K562 (cell line): Measurements from ENCODE around the gene PLG. TPM values are rescaled to one million over a fixed set of nuclear protein-coding genes. Genes with fewer than 3 reads are reported as not detected.

Experiments used
- ATAC-seq: fragments of 200-7000 bp; cut with Tn5 transposase; 3 replicates; pipeline ENCODE4 v1.9.1; 2020; ENCODE audit warnings: moderate library complexity
- BruUV-seq: library from RNA; stranded (reverse); fragments of 400-500 nt; replicated peaks from 2 replicates; lab custom pipeline; 2021; lab: Mats Ljungman, UMichigan
- CTCF ChIA-PET: fragments of 300-600 bp; formaldehyde crosslinking; extraction: SDS; loops from one replicate; lab custom pipeline; 2021; ENCODE audit warnings: low intra/inter-chr PET ratio; lab: Yijun Ruan, JAX
- POLR2A ChIA-PET: fragments of 300-600, 350-650 bp; sonication (Branson Sonifier 250); formaldehyde crosslinking; extraction: SDS; loops from one replicate; lab custom pipeline; 2021; ENCODE audit warnings: antibody characterized with exemption, inconsistent platforms; lab: Yijun Ruan, JAX
- DNase-seq, 4 experiments: peaks; one replicate each; pipeline versions ENCODE4 v3.0.0 to v3.0.0-alpha.2; 2011 to 2018; ENCODE audit warnings: low spot score in 3 of 4, mixed read lengths in 3 of 4; ENCODE audit errors: extremely low read depth in 1 of 4
- FAIRE-seq: peaks from 2 replicates; lab custom pipeline; 2011; peaks lifted over from hg19 to GRCh38; lab: Jason Lieb, UNC
- H2AFZ ChIP-seq: 2 replicates; pipeline ENCODE4 v1.6.0; 2011; ENCODE audit warnings: low read depth, low read length, control low read depth, inconsistent platforms
- H3K27ac ChIP-seq: fragments of 200-600 bp; 3 replicates; pipeline ENCODE4 v1.8.0; 2011; ENCODE audit warnings: low read depth, mild to moderate bottlenecking, control low read depth, inconsistent platforms, low read length, moderate library complexity, mixed read lengths; ENCODE audit errors: extremely low read depth
- H3K27me3 ChIP-seq, 2 experiments: fragments of 300-600 bp in 1 of 2; 2 replicates in 1 of 2; 3 replicates in 1 of 2; pipeline versions ENCODE4 v1.6.0 to v1.8.0; 2011; ENCODE audit warnings: inconsistent platforms in 2 of 2, low read length in 2 of 2, mild to moderate bottlenecking in 1 of 2, mixed read lengths in 1 of 2, moderate library complexity in 1 of 2; ENCODE audit not compliant: control insufficient read depth in 2 of 2, insufficient read depth in 2 of 2
- H3K36me3 ChIP-seq: fragments of 300-600 bp; 3 replicates; pipeline ENCODE4 v1.8.0; 2011; ENCODE audit warnings: mild to moderate bottlenecking, low read length, inconsistent platforms; ENCODE audit not compliant: control insufficient read depth, insufficient read depth
- H3K4me1 ChIP-seq, 2 experiments: fragments of 200-600 bp in 1 of 2; replicated peaks in 1 of 2; 2 replicates in 1 of 2; 3 replicates in 1 of 2; pipeline versions ENCODE4 v1.5.1 to v1.8.0; 2011; ENCODE audit warnings: inconsistent platforms in 2 of 2, low read length in 2 of 2, mild to moderate bottlenecking in 1 of 2, mixed read lengths in 1 of 2, moderate library complexity in 1 of 2; ENCODE audit not compliant: control insufficient read depth in 2 of 2, insufficient read depth in 2 of 2
- H3K4me2 ChIP-seq: 2 replicates; pipeline ENCODE4 v1.6.1; 2011; ENCODE audit warnings: low read length, control low read depth, inconsistent platforms, mixed read lengths; ENCODE audit not compliant: insufficient read depth
- H3K4me3 ChIP-seq: fragments of 200-600 bp; sonication (generic), shearing (Covaris generic); 2 replicates; pipeline ENCODE4 v1.5.1; 2016; ENCODE audit warnings: control low read depth, inconsistent platforms
- H3K79me2 ChIP-seq: fragments of 200-600 bp; 3 replicates; pipeline ENCODE4 v1.8.0; 2011; ENCODE audit warnings: low read length, inconsistent platforms; ENCODE audit not compliant: control insufficient read depth, insufficient read depth
- H3K9ac ChIP-seq, 2 experiments: 2 replicates each; pipeline versions ENCODE4 v1.6.0 to v1.6.1; 2011; ENCODE audit warnings: low read depth in 2 of 2, low read length in 2 of 2, control low read depth in 1 of 2, inconsistent platforms in 1 of 2, mild to moderate bottlenecking in 1 of 2, mixed read lengths in 1 of 2; ENCODE audit not compliant: insufficient read depth in 1 of 2
- H3K9me1 ChIP-seq: one replicate; pipeline ENCODE4 v1.6.0; 2011; ENCODE audit warnings: inconsistent platforms, mild to moderate bottlenecking, low read length, moderate library complexity; ENCODE audit not compliant: control insufficient read depth, insufficient read depth
- H3K9me3 ChIP-seq: replicated peaks from 2 replicates; pipeline ENCODE4 v1.5.1; 2011; ENCODE audit warnings: low read depth, low read length, inconsistent platforms; ENCODE audit not compliant: control insufficient read depth, insufficient read depth
- H4K20me1 ChIP-seq: replicated peaks from 2 replicates; pipeline ENCODE4 v1.6.1; 2011; ENCODE audit warnings: low read length, inconsistent platforms, mixed read lengths; ENCODE audit not compliant: control insufficient read depth, insufficient read depth
- CTCF ChIP-seq, 3 experiments: IDR thresholded peaks in 2 of 3; conservative IDR thresholded peaks in 1 of 3; 2 replicates each; pipeline ENCODE4 v1.5.1; 2011 to 2012; ENCODE audit warnings: low read length in 3 of 3, mild to moderate bottlenecking in 3 of 3, control low read depth in 2 of 3, improper control_type of control experiment in 1 of 3, inconsistent platforms in 1 of 3, low read depth in 1 of 3, mixed read lengths in 1 of 3, moderate library complexity in 1 of 3; ENCODE audit not compliant: insufficient read depth in 2 of 3
- KLF10 ChIP-seq: fragments of 250-450 bp; sonication (Bioruptor Pico); IDR thresholded peaks from 2 replicates; pipeline ENCODE4 v1.6.1; 2021; ENCODE audit warnings: matching md5 sums
- ZBTB7A ChIP-seq: IDR thresholded peaks from 2 replicates; pipeline ENCODE4 v1.6.1; 2011; ENCODE audit warnings: low read depth, mild to moderate bottlenecking, low read length, moderate library complexity, borderline replicate concordance; ENCODE audit not compliant: control insufficient read depth
- WGBS: fragments of 100-300 bp; shearing (Covaris generic); methylation state at CpG from one replicate; pipeline ENCODE4 v1.1.6; 2016; ENCODE audit warnings: low coverage, mixed read lengths; ENCODE audit not compliant: insufficient coverage; ENCODE audit errors: missing lambda C conversion rate; 5-methylcytosine and 5-hydroxymethylcytosine counted together
- in situ Hi-C: fragments of 300-500 bp; cut with MboI; formaldehyde crosslinking; loops from 4 replicates; pipeline ENCODE4 v1.15.0; 2018; ENCODE audit warnings: inconsistent platforms, mixed read lengths
- intact Hi-C: fragments of 100-400 bp; cut with micrococcal nuclease; formaldehyde crosslinking; loops from 2 replicates; pipeline ENCODE4 v1.14.2; 2022
- polyA plus RNA-seq, 8 experiments: library from polyadenylated mRNA; depleted of rRNA in 4 of 8; stranded (reverse) in 5 of 8; unstranded in 3 of 8; fragments of >200 nt; fragmentation: Nextera tagmentation in 2 of 8; fragmentation: Illumina TruSeq in 1 of 8; extraction: Ambion mirVana in 2 of 8; extraction: Trizol in 1 of 8; gene quantifications; 2 replicates each; pipeline versions ENCODE4 v1.2.1 to v1.2.3, GENCODE V29; 2011 to 2014; ENCODE audit warnings: inconsistent platforms in 1 of 8, missing spikeins in 1 of 8
- total RNA-seq, 7 experiments: library from RNA; depleted of rRNA in 6 of 7; stranded (reverse); fragments of >200 nt in 6 of 7; fragmentation: Illumina TruSeq in 2 of 7; extraction: Trizol in 2 of 7; gene quantifications; 2 replicates each; pipeline versions ENCODE4 v1.2.1 to v1.2.3, GENCODE V29; 2011 to 2021; ENCODE audit warnings: low replicate concordance in 1 of 7

The PLG gene
- total and polyA plus RNA-seq, 9 of the 15 experiments (the other 6 are each of a cell fraction or from before 2014, with no cell fraction given) = 0.64 TPM; not detected in 8

- 25% methylated on average over 14 of the region's 14 CpGs for WGBS
- Histone ChIP-seq H4K20me1 (no peaks in the 10 kb centered on the region), H2AFZ (no peak overlapping the region), H3K4me1 (peaks cover 0 to 8% of the 10 kb centered on the region in 2 experiments; a peak in 2 of 5 replicates), H3K4me3 (no peak overlapping the region), H3K4me2 (no peak overlapping the region), H3K27ac (no peak overlapping the region), H3K36me3 (no peaks in the 10 kb centered on the region), H3K9me1 (no peaks in the 10 kb centered on the region), H3K79me2 (no peaks in the 10 kb centered on the region), H3K9ac (no peak overlapping the region), H3K9me3 (no peaks in the 10 kb centered on the region), H3K27me3 (peaks cover 2 to 6% of the 10 kb centered on the region in 2 experiments; a peak in 2 of 5 replicates)
- POLR2A ChIA-PET = no interaction called here
- in situ Hi-C loops = no loop called here
- TF ChIP-seq CTCF (IDR thresholded peaks at IDR 0.05 in 2 of 3, conservative IDR thresholded peaks at IDR 0.05 in 1 of 3; ENCODE audit: insufficient read depth in 2 of 3, low read depth in 1 of 3, low read length in 3 of 3) (peak; percentile 28 to 47 (median 33); a peak in 2 of 6 replicates), ZBTB7A (no peak), KLF10 (no peak)
- intact Hi-C loops = no loop called here
- CTCF ChIA-PET = no interaction called here
- peak; percentile 26 to 51 (median 40) for DNase-seq
- peak; percentile 87 for ATAC-seq
- FAIRE-seq = no peak
- no TSS peak for BruUV-seq
These were observed 22.7 kb upstream of the PLG start for GRCh38 chr6:160679402-160679769.
